Activated naive CD4-positive, alpha-beta T cell treated with anti-CD3 and anti-CD28 coated beads, Interleukin-2, amount 50 U/mL, for 24 hours (primary cell): ENCODE measurements around the gene TAS1R2.
"Not testable (repeated sequence)": the region's sequence is repeated elsewhere in the genome, so short reads cannot be mapped to it uniquely, and the experiment has no call there.

Experiments used
- H3K27ac Mint-ChIP-seq: one replicate; pipeline ENCODE4 v1.8.0; 2021; ENCODE audit warnings: mild to moderate bottlenecking, mixed read lengths
- H3K27me3 Mint-ChIP-seq: one replicate; pipeline ENCODE4 v1.8.0; 2021; ENCODE audit warnings: mixed read lengths
- H3K36me3 Mint-ChIP-seq: one replicate; pipeline ENCODE4 v1.8.0; 2021; ENCODE audit warnings: mixed read lengths
- H3K4me1 Mint-ChIP-seq: one replicate; pipeline ENCODE4 v1.8.0; 2021; ENCODE audit warnings: mixed read lengths
- H3K4me3 Mint-ChIP-seq: one replicate; pipeline ENCODE4 v1.8.0; 2021; ENCODE audit warnings: mild to moderate bottlenecking, mixed read lengths
- H3K9me3 Mint-ChIP-seq: one replicate; pipeline ENCODE4 v1.8.0; 2021; ENCODE audit warnings: mixed read lengths

Gene TAS1R2

DNA sequence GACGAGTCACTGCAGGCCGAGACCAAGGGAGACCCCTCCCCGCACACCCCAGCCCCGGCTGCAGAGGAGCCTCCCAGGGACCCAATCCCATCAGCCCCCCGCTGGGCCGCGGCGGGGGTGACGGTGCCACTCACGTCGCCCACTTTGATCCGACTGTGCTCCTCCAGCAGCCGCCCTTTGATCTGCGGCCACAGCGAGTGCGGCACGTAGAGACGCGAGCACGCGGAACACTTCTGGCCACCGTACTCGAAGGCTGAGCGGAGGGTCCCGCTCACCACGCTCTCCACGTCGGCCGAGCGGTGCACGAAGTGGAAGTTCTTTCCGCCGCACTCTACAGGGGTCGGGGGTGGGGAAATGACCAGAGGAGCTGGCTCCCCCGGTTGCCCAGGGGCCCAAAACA, 17.8 kb upstream of the TAS1R2 start:
- Mint-ChIP-seq H3K36me3 (no peaks in the 10 kb centered on the region), H3K9me3 (no peaks in the 10 kb centered on the region), H3K4me1 (no peaks in the 10 kb centered on the region), H3K27me3 (no peaks in the 10 kb centered on the region), H3K4me3 (no peak overlapping the region), H3K27ac (no peak overlapping the region)

GRCh38 chr1:18876210-18876609, 16.8 kb upstream of the TAS1R2 start:
- Mint-ChIP-seq H3K27me3 (no peaks in the 10 kb centered on the region), H3K4me3 (no peak overlapping the region), H3K9me3 (no peaks in the 10 kb centered on the region), H3K27ac (no peak overlapping the region), H3K36me3 (no peaks in the 10 kb centered on the region), H3K4me1 (no peaks in the 10 kb centered on the region)

- no peaks in the 10 kb centered on the region for H3K36me3 Mint-ChIP-seq
- no peaks in the 10 kb centered on the region for H3K9me3 Mint-ChIP-seq
- H3K4me1 Mint-ChIP-seq: no peaks in the 10 kb centered on the region
- H3K27me3 Mint-ChIP-seq: no peaks in the 10 kb centered on the region
- H3K4me3 Mint-ChIP-seq: no peak overlapping the region
- H3K27ac Mint-ChIP-seq: no peak overlapping the region
These were observed 16.3 kb upstream of the TAS1R2 start for GRCh38 chr1:18875796-18876128.

DNA sequence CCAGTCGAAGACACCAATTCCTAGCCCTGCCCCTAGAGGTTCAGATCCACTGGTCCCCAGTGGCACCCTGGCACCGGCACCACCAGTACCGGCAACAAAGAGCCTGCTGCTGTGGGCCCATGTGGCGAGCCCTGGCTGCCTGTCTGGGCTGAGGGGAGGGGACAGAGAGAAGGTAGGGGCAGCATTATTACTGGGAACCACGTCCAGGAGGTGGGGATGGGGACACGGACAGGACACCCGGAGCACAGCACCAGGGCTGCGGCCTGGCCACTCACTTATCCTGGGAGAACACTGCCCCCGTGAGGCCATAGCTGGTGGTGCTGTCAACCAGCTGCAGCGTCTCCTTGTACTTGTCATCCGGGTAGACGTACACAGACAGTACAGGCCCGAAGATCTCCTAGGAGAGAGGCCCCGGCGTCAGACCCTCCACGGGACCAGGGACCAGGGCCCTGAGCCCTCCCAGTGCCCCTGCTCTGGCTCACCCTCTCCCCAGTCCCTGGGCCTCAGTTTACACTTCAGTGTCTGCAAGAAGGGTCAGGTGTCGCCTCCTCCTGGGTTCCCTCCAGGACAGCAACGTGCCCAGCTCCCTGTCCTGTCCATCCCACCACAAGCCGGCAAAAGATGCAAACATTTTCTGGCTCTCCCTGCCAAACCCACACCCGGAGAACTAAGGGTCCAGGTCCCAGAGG, 15.8 kb upstream of the TAS1R2 start:
- Mint-ChIP-seq H3K27ac (no peak overlapping the region), H3K27me3 (no peaks in the 10 kb centered on the region), H3K4me1 (no peaks in the 10 kb centered on the region), H3K9me3 (no peaks in the 10 kb centered on the region), H3K4me3 (no peak overlapping the region), H3K36me3 (no peaks in the 10 kb centered on the region)

DNA sequence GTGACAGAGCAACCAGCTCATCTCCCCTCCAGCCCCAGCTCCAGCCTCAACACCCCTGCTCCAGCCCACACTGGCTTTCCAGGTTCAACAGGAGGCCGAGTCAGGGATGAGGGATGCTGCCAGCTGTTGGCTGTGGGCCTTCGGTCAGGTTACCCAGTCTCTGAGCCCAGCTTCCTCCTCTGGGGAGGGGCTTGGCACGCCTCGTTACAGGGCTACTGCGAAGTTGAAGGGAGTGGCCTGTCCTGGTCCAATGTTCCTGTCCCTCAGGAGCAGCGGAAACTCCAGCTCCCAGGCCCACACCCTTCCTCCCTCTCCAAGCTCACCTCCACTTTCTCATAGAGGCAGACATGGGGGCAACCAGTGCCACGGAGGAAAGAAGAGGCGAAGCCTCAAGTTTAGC, 15.1 kb upstream of the TAS1R2 start:
- Mint-ChIP-seq H3K27ac (no peak overlapping the region), H3K4me3 (no peak overlapping the region), H3K36me3 (no peaks in the 10 kb centered on the region), H3K4me1 (no peaks in the 10 kb centered on the region), H3K9me3 (no peaks in the 10 kb centered on the region), H3K27me3 (no peaks in the 10 kb centered on the region)

DNA sequence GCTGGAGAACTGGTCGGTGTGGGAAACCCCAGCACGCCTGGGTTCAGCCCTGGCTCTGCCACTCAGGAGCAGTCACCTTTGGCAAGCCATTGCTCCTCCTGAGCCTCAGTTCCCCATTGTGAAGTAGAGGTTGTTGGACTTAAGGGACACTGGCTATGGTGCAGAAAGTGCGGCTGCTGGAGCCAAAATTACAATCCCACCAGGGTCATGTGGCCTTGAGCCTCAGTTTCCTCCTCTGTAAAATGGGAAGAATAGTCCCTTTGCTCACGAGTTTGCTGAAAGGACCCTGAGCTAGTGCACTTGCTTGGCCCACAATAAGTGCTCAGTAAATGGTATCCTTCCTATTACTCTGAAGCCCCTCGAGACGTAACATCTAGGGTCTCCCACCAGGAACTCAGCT, 14.6 kb upstream of the TAS1R2 start:
- H3K36me3 Mint-ChIP-seq: no peaks in the 10 kb centered on the region
- H3K27me3 Mint-ChIP-seq: no peaks in the 10 kb centered on the region
- H3K27ac Mint-ChIP-seq: no peak overlapping the region
- no peaks in the 10 kb centered on the region for H3K4me1 Mint-ChIP-seq
- no peaks in the 10 kb centered on the region for H3K9me3 Mint-ChIP-seq
- no peak overlapping the region for H3K4me3 Mint-ChIP-seq

DNA sequence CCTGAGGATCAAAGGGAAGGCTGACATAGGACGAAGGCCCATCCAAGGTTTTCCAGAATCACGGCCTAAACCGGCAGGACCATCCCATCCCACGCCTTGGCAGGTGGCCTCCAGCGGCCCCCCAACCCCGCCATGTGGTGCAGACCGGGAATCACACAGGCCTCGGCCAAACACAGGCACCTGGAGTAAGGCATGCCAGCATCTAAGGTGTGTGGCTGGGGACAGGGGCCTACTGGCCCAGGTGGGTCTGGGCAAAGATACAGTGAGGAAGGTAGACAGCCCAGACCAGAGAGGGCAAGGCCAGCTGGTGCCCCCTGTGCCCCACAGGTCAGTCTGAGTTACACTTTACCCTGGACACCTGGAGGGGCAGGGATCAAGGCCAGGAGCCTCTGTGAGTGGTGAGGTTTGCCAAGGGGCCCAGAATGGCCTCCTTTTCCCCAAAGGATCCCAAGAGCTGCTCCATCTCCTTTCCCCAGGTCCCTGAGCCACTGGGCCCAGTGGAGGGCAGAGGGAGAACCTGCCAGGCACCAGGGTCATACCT, 12.7 kb upstream of the TAS1R2 start:
- no peaks in the 10 kb centered on the region for H3K36me3 Mint-ChIP-seq
- no peak overlapping the region for H3K27ac Mint-ChIP-seq
- no peaks in the 10 kb centered on the region for H3K27me3 Mint-ChIP-seq
- H3K4me3 Mint-ChIP-seq: no peak overlapping the region
- H3K9me3 Mint-ChIP-seq: no peaks in the 10 kb centered on the region
- no peaks in the 10 kb centered on the region for H3K4me1 Mint-ChIP-seq

GRCh38 chr1:18871401-18872070, 12.1 kb upstream of the TAS1R2 start:
- Mint-ChIP-seq H3K36me3 (no peaks in the 10 kb centered on the region), H3K27ac (no peak overlapping the region), H3K4me1 (no peaks in the 10 kb centered on the region), H3K4me3 (no peak overlapping the region), H3K27me3 (peaks cover 2% of the 10 kb centered on the region), H3K9me3 (no peaks in the 10 kb centered on the region)

DNA sequence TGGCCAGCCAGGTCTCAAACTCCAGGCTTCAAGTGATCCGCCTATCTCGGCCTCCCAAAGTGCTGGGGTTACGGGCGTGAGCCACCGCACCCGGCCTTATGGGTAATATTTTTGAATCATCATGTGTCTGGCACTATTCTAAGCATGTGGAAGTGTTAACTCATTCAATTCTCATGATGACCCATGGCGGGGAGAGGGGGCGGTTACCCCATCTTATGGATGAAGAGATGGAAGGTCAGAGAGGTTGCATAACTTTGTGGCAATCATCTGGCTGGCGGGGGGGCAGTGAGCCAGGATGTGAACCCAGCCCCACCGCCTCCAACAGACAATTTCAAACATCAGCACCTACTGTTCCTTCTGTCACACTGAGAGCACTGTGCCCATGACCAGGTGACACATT, 11.5 kb upstream of the TAS1R2 start:
- peaks cover 2% of the 10 kb centered on the region for H3K27me3 Mint-ChIP-seq
- H3K4me1 Mint-ChIP-seq: no peaks in the 10 kb centered on the region
- H3K4me3 Mint-ChIP-seq: no peak overlapping the region
- H3K27ac Mint-ChIP-seq: no peak overlapping the region
- H3K9me3 Mint-ChIP-seq: no peaks in the 10 kb centered on the region
- no peaks in the 10 kb centered on the region for H3K36me3 Mint-ChIP-seq

GRCh38 chr1:18870595-18870865, 11.1 kb upstream of the TAS1R2 start:
- H3K27ac Mint-ChIP-seq, H3K4me3 Mint-ChIP-seq, H3K27me3 Mint-ChIP-seq, H3K9me3 Mint-ChIP-seq, H3K36me3 Mint-ChIP-seq, H3K4me1 Mint-ChIP-seq: not testable (repeated sequence)

DNA sequence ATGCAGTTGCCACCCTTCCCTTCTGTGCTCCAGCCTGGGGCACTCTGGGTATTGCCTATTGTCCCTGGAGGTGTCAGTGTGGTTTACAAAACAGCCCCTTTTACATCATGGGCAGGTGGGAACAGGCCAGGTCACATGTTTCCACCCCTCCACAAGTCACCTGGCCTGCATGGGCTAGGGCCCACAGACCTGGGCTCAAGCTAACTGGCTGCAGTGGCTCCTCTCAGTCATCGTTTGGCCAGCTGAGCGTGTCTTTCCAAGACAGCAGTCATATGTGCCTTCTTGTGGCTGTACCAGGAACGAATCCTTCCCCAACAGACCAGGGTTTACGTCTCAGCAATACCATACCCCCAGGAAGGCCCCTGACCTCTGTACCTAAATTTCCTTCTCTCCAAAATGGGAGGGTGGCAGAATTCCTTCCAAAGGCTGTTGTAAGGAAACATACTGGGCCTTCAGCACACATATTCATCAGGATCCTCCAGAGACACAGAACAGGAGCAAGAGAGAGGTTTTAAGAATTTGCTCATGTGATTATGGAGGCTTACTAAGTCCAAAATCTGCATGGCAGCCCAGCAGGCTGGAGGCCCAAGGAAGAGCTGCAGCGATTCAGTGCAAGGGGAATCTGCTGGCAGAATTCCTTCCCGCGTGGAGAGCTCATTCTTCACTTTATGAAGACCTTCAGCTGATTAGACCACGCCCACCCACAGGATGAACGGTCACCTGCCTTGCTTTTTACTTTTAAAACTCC, 10.6 kb upstream of the TAS1R2 start:
- H3K27me3 Mint-ChIP-seq: peaks cover 2% of the 10 kb centered on the region
- H3K36me3 Mint-ChIP-seq: no peaks in the 10 kb centered on the region
- H3K27ac Mint-ChIP-seq: no peak overlapping the region
- no peak overlapping the region for H3K4me3 Mint-ChIP-seq
- no peaks in the 10 kb centered on the region for H3K4me1 Mint-ChIP-seq
- H3K9me3 Mint-ChIP-seq: no peaks in the 10 kb centered on the region

DNA sequence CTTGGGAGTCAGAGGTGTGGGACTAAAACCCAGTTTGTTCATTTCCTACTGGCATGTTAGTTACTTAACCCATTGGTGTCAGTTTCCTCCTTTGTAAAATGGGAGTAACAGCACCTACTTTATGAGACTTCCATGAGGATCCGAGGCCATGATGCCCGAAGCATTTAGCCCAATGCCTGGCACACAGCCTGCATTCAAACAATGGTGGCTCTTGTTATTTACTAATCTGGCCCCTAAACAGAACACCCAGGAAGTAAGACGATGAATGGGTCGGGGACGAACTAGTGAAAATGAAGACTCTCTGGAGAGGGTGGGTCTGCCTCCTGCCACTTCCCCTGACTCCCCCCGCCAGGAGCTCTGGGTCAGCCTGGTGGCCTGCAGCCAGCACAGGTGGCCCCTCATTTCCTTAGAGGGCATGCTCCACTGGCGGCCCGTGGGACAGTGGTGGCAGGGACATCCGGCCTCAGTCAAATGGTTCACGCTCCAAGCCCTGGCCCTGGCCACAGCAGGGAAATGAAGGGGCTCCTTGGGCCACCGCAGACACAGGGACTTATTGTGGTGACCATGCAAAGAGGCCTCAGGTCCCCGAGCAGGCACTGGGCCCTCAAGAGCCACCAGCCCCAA, 9.5 kb upstream of the TAS1R2 start:
- H3K4me3 Mint-ChIP-seq: no peak overlapping the region
- no peaks in the 10 kb centered on the region for H3K4me1 Mint-ChIP-seq
- peaks cover 2% of the 10 kb centered on the region for H3K27me3 Mint-ChIP-seq
- H3K9me3 Mint-ChIP-seq: no peaks in the 10 kb centered on the region
- no peak overlapping the region for H3K27ac Mint-ChIP-seq
- no peaks in the 10 kb centered on the region for H3K36me3 Mint-ChIP-seq

DNA sequence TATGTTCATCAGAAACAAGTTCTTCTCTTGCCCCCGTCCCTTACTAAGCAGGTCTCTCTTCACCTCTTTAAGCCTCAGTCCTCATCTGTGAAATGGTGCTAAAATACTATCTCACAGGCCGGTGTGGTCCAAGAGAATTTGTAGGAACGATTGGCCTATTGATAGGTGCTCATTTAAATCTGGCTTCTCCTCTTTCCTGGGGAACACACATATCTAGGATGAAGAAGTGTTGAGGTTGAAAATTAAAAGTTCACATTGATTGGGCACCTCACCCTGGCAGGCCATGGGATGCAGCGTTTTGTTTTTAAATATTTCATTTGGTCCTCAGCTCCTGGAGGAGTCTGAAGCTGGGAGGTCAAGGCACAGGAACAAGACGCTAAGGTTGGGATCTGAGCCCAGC, 8.9 kb upstream of the TAS1R2 start:
- Mint-ChIP-seq H3K9me3 (no peaks in the 10 kb centered on the region), H3K36me3 (no peaks in the 10 kb centered on the region), H3K4me3 (no peak overlapping the region), H3K27ac (no peak overlapping the region), H3K4me1 (no peaks in the 10 kb centered on the region), H3K27me3 (peaks cover 2% of the 10 kb centered on the region)

GRCh38 chr1:18866846-18867245, 7.4 kb upstream of the TAS1R2 start:
- H3K9me3 Mint-ChIP-seq: no peaks in the 10 kb centered on the region
- H3K36me3 Mint-ChIP-seq: no peaks in the 10 kb centered on the region
- no peak overlapping the region for H3K27ac Mint-ChIP-seq
- H3K4me3 Mint-ChIP-seq: no peak overlapping the region
- H3K27me3 Mint-ChIP-seq: peaks cover 2% of the 10 kb centered on the region
- no peaks in the 10 kb centered on the region for H3K4me1 Mint-ChIP-seq

GRCh38 chr1:18866314-18866713, 6.9 kb upstream of the TAS1R2 start:
- H3K4me3 Mint-ChIP-seq: no peak overlapping the region
- H3K36me3 Mint-ChIP-seq: no peaks in the 10 kb centered on the region
- no peaks in the 10 kb centered on the region for H3K4me1 Mint-ChIP-seq
- no peak overlapping the region for H3K27ac Mint-ChIP-seq
- H3K27me3 Mint-ChIP-seq: peaks cover 2% of the 10 kb centered on the region
- H3K9me3 Mint-ChIP-seq: no peaks in the 10 kb centered on the region

- Mint-ChIP-seq H3K9me3 (no peaks in the 10 kb centered on the region), H3K27me3 (peaks cover 2% of the 10 kb centered on the region)
These were observed 5.7 kb upstream of the TAS1R2 start for GRCh38 chr1:18865176-18865575.

More at GRCh38 chr1:18865176-18865575, 5.7 kb upstream of the TAS1R2 start:
- H3K4me1 Mint-ChIP-seq: no peaks in the 10 kb centered on the region
- no peaks in the 10 kb centered on the region for H3K36me3 Mint-ChIP-seq
- H3K27ac Mint-ChIP-seq: no peak overlapping the region
- H3K4me3 Mint-ChIP-seq: no peak overlapping the region
